GM19397 (cell line): ENCODE results near the gene ATP8A2.
"Not testable (repeated sequence)": the region's sequence is repeated elsewhere in the genome, so short reads cannot be mapped to it uniquely, and the experiment has no call there.

Experiments used
- ATAC-seq: cut with Tn5 transposase; IDR thresholded peaks from one replicate; pipeline ENCODE4 v1.9.1; 2021; ENCODE audit warnings: mild to moderate bottlenecking, moderate library complexity; ENCODE audit not compliant: unreplicated experiment

The ATP8A2 gene

DNA sequence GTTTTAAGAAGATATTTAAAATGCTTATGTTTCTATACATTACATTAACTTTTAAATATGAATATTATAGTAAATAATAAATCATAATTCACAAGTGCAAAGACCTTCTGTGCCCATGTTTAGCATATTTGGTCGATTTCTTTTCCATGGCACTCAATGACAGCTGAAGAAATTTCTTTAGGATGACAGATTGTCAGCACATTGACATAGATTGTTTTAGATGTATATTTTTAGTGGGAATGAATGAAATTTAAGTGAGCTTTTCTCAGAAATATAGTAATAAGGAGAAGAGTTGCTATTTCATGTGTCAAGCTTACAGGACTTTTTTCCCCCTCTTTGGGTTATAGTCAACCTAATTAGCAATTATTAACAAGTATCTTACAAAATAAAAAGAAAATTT is 423.5 kb downstream of the ATP8A2 start:
- no peak for ATAC-seq

DNA sequence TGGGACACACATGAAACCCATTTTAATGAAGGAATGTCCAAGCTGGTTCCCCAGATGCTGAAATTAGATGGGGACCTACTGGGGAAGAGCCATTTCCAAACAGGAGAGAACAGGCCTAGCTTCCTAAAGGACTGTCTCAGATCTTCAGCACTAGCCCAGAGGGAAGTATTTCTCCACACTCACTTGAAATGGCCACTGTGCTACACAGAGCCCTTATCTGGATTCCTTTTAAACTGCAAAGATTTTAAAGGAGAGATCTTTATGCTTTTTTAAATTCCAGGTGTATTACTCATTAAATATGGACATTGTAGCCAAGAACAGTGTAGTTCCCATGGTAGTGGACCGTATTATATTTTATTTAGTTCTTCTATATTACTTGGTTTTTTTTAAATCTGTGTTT is 424.7 kb downstream of the ATP8A2 start:
- no peak for ATAC-seq

DNA sequence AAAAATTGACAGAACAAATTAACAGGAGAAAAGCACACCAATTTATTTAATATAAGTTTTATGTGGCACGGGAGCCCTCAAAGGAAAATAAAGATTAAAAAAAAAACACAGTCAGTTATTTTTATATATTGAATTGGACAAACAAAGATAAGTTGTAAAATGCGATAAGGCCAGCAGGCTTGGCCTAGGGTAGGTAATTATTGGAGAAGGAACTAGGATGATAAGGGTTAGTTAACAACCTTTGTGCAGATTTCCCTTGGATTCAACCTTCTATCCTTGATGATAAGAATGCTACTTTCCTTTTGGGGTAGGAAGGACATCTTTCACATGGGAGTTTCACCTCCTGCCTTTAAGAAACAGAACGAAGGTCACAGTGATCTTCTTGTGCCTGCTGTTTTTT is 427.2 kb downstream of the ATP8A2 start:
- ATAC-seq: no peak

DNA sequence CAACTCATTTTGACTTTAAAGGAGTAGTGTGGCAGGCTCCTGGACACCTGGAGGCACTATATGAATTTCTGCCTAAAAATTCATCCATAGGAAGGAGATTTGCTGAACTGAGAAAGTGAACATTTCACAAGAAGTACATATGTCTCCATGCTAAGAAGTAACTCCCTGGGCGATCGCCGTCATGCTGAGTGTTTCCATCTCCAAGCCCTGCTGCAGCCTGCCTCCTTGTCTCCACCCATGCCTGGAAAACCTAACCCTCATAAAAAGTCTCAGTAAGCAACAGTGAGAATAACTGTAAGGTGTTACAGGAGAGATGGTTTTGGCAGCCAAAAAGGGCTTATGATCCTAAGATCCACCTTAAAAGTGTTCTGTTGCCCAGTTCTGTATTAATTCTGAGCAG is 428.7 kb downstream of the ATP8A2 start:
- ATAC-seq: no peak

DNA sequence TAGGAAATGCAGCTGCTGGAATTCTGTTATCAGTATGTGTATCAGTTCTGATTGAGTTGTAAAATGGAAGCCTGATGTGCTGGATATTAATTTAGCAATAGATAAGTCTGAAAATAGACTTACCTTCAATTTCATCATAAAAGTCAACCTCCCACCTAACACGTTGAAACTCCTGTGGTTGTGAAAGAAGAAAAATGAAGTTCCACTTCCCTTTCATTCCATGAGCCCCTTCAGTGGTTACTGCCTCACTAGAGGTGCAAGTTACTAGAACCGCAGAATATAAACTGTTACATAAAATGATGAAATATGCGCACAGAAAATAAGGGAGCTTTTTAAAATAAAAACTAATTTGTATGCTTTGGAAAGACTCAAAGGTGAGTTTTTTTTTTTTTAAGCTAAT is 430.8 kb downstream of the ATP8A2 start:
- ATAC-seq: no peak

DNA sequence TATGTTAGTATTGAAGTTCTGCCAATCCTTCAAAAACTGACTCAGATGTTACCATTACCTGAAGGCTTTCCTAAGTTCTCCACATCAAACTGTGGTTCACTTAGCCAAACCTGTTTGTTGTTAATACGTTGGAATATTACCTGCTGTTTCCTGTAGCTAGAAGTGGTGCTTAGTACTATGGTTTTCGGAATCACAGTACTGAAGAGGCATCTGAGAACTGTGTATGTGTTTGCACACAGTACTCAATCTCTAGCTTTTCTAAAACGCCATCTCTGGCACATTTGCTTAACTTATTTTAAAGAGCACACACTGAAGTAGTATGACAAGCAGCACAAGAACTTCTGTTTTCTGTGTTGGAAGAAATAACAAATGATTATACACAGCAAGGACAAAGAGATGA is 431.9 kb downstream of the ATP8A2 start:
- ATAC-seq: no peak

DNA sequence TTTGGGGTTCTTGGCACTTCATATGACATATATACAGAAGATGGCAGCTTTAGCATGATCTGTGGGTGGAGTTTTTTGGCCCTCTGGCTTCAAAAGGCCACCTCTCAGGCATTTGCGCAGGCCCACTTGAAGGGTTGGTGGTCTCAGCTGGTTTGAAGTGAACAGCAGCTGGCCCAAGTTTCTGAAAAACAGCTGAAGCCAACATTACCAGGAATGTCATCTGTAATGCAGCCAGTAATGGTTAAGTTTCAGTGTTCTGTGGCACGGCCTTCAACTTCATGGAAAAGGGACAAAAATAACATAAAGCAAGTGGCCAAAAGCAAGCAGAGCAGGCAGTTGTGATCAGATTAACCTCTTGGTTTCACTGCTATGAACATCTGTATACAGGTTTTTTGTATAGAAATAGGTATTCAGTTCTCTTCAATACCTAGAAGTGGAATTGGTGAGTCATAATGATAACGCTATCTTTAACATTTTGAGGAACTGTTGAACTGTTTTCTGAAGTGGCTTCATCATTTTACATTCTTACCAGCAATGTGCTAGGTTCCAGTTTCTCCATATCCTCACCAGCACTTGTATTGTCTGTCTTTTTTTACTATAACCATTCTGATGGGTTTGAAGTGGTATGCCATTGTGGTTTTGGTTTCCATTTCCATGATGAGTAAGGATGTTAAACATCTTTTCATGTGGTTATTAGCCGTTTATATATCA is 434.6 kb downstream of the ATP8A2 start:
- ATAC-seq: no peak

DNA sequence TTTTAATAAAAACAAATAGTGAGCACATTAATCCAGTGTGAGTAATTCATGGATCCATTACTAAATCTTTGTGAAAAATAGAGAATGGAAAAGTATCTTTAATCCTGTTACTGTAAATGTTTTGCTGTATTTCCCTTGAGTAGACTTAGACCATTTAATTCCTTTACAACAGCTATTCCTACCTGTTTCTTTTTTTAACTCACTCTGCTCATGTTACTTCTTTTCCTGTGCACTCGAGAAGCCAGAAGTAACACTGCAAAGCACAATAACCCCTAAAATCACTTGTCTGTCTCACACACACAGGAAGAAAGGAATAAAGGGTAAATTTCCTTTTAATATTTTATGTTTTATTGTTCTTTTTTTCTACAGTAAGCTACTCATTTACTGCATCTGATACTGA is 435.8 kb downstream of the ATP8A2 start:
- ATAC-seq: no peak

DNA sequence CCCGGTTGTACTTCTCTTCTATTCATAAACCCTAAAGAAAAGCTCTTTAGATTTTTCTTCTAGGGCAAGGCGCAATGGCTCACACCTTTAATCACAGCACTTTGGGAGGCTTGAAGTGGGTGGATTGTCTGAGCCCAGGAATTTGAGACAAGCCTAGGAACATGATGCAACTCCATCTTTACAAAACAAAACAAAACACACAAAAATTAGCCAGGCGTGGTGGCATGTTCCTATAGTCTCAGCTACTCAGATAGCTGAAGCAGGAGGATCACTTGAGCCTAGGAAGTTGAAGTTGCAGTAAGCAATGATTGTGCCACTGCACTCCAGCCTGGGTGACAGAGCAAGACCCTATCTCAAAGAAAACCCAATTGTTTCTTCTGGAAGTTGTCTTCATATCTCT is 439.7 kb downstream of the ATP8A2 start:
- no peak for ATAC-seq

DNA sequence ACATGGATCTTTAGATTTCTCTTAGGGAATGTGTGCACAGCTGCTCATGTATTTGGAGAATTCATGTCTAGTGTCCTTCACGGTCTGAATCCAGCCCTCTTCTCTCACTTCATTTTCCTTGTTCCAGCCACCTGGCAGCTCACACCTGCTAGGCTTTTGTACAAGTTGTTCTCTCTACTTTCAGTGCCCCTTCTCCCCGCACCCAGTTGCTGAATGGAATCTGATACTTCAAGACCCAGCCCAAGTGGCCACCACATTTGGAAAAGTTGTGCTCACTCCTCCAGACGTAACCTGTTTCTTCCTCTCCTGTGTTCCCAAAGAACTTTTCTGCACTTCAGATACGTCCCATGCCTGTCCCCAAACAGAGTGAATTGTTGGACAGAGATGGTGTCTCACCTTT is 444.5 kb downstream of the ATP8A2 start:
- no peak for ATAC-seq

DNA sequence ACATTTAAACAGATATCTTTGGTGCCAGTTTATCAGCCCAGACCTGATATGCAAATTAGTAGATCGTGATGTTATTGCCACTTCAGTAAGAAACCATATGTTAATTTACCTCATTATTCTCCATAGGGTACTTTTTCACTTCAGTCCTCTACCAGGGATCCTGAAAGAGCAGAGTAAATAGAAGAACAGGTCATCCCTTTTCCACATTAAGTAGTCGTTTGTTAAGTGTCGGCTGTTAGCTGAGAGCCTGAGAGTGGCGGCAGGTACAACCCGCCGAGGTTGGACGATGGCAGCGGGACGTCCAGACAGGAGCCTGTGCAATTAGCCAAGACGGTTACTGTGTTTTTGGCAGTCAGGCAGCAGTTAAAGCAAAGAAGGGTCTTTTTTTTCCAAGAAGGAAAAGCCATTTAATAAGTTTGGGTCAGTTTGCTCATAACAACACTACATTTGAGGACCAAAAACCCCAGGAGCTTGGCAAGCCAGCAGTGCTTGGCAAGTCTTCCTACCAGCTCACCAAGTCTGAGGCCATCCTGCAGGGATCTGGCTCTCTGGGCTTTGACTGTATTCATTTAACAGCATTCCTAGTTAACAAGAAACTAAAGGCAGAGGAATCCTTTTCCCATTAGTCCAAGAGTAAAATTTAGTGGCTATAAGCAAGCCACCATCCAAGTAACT is 448.2 kb downstream of the ATP8A2 start:
- no peak for ATAC-seq

DNA sequence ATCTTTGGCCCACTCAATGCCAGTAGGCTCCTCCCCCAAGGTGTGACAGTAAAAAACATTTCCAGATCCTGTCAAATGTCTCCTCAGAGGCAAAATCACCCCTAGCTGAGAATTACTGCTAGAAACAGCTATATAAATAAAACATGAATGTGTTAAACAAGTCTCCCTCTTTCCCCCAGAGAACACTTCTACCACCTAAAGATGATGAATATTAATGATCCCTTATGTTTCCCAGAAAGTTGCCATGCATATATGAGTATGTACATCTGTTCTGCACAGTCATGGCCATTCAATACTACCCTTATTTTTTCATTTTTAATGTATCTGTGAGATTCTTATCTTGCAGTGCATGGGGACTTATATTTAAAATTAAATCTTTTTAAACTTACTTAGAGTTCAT is 450.0 kb downstream of the ATP8A2 start:
- ATAC-seq: no peak

DNA sequence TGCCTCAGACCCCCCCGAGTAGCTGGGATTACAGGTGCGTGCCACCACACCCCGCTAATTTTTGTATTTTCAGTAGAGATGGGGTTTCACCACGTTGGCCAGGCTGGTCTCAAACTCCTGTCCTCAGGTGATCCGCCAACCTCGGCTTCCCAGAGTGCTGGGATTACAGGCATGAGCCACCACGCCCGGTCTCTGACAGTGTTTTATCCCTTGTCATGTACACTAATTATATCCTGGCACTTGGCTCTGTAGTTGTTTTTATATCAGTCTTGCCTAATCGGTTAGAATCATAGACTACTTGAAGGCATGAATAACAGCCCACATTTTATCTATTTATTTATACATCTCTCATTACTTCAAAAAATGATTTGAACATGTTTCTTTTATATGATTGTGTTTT is 455.4 kb downstream of the ATP8A2 start:
- not testable (repeated sequence) for ATAC-seq

DNA sequence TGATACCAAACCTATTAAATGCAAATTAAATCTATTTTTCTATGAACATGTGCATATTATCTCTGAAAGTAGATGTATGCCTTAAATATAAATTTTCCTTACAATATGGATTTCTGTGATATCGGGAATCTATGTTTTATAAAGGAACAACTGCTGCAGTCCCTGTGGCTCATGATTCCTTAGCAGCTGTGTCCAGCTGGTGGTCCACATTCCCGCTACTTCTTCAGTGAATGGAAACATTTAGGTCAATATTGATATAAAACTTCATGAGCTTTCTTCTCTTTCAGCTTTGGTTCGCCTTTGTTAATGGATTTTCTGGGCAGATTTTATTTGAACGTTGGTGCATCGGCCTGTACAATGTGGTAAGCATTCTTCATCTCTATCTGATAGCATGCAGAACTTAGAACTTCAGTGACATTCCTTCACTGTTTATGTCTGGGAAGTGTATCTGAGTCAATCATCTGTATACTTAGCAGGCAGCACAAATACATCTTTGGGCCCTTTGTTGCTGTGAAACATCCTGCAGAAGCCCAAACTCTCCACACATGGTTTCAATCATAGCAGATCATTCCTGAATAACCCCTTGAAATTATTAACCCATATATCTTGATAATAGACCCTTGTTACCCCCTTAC is 456.2 kb downstream of the ATP8A2 start:
- no peak for ATAC-seq

DNA sequence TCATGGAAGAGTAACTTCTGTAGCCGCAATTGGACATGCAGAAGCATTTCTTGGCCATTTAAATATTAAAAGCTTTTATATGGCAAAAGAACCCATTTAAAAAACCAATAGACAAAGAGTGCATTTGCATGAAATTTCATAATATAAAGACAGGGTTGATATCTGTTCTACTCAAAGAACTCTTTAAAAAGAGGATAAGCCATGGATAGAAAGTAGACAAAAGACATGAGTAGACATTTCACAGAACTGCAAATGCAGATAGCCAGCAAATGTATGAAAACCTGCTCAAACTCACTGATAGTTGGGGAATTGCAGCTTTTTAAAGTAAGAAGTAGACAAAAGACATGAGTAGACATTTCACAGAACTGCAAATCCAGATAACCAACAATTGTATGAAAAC is 462.0 kb downstream of the ATP8A2 start:
- no peak for ATAC-seq

DNA sequence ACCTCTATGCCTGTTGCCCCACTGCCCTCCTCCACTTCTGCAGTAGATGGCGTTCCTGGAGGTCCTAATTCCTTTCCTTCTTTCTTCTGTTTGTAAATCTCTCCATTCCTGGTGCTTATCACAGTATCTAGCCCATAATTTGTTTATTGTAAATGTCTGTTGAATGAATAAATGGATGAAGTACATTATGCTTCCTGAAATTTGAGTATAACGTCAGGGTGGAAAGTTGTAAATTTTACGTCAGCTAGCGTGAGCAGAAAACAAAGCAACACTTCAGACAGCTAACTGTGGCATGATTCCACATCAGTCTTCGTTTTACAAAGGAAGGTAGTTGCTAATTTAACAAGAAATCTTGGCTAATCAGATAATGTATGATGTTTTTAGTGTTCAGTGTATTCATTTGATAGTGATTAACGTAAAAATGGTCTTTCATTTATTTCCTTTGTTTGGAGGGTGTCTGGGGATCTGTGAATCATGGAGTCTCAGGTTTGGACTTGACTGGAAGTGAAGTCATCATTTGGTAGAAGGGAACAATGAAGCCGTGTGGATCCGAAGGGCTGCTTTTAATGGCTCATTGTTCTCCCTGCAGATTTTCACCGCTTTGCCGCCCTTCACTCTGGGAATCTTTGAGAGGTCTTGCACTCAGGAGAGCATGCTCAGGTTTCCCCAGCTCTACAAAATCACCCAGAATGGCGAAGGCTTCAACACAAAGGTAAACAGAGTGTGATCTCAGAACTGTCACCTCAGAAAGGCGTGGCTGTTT is 465.0 kb downstream of the ATP8A2 start:
- ATAC-seq: no peak

DNA sequence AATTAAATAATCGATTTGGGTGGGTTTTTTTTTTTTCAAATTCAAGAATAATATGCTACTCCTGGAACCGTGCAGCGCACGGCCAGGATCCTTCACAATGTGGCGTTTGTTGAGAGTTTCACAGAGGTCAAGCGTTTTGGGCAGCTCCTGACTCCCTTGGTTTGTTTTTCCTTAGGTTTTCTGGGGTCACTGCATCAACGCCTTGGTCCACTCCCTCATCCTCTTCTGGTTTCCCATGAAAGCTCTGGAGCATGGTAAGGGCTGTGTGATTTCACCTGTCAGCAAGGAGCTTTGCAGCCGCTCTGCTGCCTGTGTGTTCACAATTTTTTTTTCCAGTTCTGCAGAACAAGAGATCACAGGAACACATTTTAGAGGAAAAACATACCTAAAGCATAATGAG is 467.6 kb downstream of the ATP8A2 start:
- no peak for ATAC-seq

DNA sequence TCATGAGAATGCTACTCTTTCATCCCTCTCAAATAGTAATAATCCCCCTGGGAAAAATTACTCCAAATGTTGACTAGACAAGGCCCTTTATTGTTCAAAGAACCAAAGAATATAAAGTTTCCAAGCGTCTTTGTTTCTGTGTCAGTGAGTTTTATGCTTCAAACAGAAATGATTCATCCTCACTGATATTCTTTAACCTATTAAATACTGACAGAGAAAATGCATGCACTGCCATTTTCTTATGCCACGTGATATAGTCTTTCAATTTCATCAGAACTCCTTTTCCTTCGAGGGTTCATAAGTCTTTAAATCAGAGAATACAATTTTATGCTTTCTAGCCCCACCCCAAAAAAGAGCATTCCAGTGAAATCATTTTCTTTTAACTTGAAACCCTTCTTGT is 468.5 kb downstream of the ATP8A2 start:
- ATAC-seq: no peak

DNA sequence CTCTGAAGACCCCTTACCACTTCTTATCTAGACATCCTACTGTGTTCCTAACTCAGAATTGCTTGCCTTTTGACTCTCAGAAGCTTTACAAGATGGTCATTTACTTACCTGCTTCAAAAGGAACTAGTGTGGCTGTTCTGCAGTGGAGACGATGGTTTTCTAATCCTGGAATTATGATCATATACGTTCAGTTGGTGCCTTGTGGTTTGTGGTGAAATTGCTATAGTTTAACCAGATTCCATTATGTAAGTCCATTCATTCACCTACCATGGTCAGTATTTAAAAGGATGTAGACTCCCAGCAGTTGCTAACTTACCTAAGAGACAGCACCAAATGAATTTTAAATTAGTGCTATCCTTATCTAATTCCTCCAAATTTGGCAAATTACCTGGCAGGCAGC is 469.2 kb downstream of the ATP8A2 start:
- no peak for ATAC-seq

DNA sequence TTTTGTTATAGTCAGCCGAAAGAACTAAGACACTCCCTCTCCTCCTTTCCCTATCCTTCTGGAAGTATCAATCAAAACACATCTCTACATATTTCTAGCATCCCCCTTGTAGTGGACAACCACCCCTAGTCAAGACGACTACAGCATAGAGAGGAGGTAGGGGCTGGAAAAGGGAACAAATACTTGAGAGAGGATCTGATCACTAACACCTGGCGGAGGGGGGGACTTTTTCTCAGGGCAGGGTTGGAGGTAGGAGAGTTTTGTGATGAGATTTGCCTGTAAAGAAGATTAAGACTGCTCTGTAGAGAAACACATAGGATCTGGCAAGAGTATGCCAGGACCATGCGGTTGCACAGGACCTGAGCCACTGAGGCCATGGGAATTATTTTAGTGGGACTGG is 471.9 kb downstream of the ATP8A2 start:
- no peak for ATAC-seq

DNA sequence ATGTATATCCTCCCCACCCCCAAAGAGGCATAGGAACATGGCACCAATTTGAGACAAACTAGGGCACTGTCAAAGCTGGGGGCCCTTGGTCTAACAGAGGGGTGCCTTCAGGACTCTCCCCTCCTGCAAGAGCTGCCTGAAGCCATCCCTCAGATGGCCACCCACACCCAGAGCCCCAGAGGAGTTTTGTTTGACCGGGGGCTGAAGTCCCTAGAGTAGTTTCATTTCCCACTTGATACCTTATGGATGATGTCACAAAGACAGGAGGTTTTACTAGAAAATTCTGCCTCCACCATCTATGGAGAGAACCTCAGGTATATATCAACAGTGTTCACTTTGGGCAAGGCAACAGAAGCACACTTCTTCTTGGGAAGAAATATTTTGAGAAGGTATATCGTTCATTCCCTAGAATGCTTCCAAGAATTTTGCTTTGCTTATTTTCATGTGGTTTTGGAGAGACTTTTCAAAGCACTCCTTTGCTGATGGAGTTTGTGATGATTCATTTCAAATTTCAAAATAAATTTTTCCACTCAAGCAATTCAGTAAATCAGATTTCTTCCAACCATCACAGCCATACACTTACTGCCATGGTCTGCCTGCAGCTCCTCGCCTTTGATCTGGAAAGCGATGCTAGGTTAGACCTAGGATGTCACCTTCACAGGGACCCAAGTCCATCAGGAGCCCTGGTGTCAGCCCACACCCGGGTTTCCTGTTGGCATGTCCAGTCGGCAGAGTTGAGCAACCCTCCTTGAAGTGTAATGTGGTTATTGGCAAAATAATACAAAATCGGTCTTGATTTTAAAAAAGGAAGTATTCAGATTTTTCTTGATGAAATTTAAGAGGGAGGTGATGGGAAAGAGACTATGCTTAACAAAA is 473.0 kb downstream of the ATP8A2 start:
- no peak for ATAC-seq
